ENCODE data around the gene POR.

Gene POR

DNA sequence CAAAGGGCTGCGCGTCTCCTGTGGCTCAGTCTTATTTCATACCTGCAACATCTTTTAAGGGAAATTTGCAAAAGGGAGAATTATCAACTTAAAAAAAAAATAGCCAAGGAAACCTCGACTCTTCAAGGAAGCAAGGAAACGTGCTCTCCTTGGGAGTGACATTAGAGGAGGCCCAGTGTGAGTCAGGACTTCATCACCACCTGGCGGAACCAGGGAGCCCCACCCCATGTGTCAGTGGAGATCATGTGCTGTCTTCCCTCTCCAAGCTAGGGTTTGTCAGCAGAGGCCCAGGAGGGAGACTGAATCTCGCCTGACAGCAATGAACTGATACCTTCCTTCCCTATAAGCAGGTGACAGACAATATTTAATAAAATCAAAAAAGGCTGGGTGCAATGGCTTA lies 28.9 kb downstream of the POR start:
- H3K4me2 ChIP-seq (ENCODE audit: low read depth, low read length), result no peak overlapping the region
- H3F3A ChIP-seq (ENCODE audit: insufficient read depth, low read length), result no peaks in the 10 kb centered on the region
- no peaks in the 10 kb centered on the region; the same call in 1 of the 2 replicates for H3K36me3 ChIP-seq (replicated peaks; ENCODE audit: insufficient read depth, low read length)
- H3K4me1 ChIP-seq (ENCODE audit: low read length), result no peaks in the 10 kb centered on the region
- no peak overlapping the region for H3K27ac ChIP-seq (ENCODE audit: low read length)
- H3K4me3 ChIP-seq (ENCODE audit: low read length), result no peak overlapping the region
- no peaks in the 10 kb centered on the region for H4K20me1 ChIP-seq (ENCODE audit: insufficient read depth, low read length)
- TF ChIP-seq EZH2phosphoT487 (IDR thresholded peaks at IDR 0.05; ENCODE audit: low read length) (no peak), EZH2 (optimal IDR thresholded peaks at IDR 0.05; ENCODE audit: low read depth, low read length) (no peak)
- TF ChIP-seq, protein P1, sequence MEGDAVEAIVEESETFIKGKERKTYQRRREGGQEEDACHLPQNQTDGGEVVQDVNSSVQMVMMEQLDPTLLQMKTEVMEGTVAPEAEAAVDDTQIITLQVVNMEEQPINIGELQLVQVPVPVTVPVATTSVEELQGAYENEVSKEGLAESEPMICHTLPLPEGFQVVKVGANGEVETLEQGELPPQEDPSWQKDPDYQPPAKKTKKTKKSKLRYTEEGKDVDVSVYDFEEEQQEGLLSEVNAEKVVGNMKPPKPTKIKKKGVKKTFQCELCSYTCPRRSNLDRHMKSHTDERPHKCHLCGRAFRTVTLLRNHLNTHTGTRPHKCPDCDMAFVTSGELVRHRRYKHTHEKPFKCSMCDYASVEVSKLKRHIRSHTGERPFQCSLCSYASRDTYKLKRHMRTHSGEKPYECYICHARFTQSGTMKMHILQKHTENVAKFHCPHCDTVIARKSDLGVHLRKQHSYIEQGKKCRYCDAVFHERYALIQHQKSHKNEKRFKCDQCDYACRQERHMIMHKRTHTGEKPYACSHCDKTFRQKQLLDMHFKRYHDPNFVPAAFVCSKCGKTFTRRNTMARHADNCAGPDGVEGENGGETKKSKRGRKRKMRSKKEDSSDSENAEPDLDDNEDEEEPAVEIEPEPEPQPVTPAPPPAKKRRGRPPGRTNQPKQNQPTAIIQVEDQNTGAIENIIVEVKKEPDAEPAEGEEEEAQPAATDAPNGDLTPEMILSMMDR (IDR thresholded peaks at IDR 0.05; ENCODE audit: low read length), result no peak
- H3K9ac ChIP-seq (ENCODE audit: low read length), result no peak overlapping the region
- H3K9me3 ChIP-seq (replicated peaks; ENCODE audit: insufficient read depth, low read length), result no peaks in the 10 kb centered on the region
- H3K27me3 ChIP-seq (replicated peaks; ENCODE audit: insufficient read depth, low read length), result no peaks in the 10 kb centered on the region
- no peak overlapping the region for H2AFZ ChIP-seq (ENCODE audit: low read length)
- H3K9me2 ChIP-seq (replicated peaks; ENCODE audit: insufficient read depth, low read length), result no peaks in the 10 kb centered on the region
- no peak for DNase-seq
- peaks cover 5% of the 10 kb centered on the region; the same call in 1 of the 2 replicates for H3K79me2 ChIP-seq (ENCODE audit: low read length)

DNA sequence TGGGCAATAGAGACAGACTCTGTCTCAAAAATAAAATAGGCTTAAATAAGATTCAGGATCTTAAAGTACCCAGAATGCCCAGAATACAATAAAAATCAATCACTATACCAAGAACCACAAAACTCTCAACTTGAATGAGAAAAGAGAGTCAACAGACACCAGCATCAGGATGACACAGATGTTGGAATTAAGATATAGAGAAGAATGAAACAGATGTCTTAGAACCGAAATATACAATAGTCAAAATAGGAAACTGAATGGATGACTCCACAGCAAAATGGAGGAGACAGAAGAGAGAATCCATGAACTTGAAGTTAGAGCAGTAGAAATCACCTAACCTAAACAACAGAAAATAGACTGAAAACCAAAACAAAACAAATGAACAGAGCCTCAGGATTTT lies 29.6 kb downstream of the POR start:
- no peaks in the 10 kb centered on the region for H3K9me2 ChIP-seq (replicated peaks; ENCODE audit: insufficient read depth, low read length)
- no peaks in the 10 kb centered on the region; the same call in 1 of the 2 replicates for H3K36me3 ChIP-seq (replicated peaks; ENCODE audit: insufficient read depth, low read length)
- H3K79me2 ChIP-seq (ENCODE audit: low read length), result 0 out of 2 replicates have a peak, but pooled peaks cover 4% of the 10 kb centered on the region
- no peak for DNase-seq
- no peak overlapping the region for H3K4me2 ChIP-seq (ENCODE audit: low read depth, low read length)
- no peak overlapping the region for H3K27ac ChIP-seq (ENCODE audit: low read length)
- no peak overlapping the region for H2AFZ ChIP-seq (ENCODE audit: low read length)
- no peaks in the 10 kb centered on the region for H4K20me1 ChIP-seq (ENCODE audit: insufficient read depth, low read length)
- H3K4me3 ChIP-seq (ENCODE audit: low read length), result no peak overlapping the region
- no peaks in the 10 kb centered on the region for H3K4me1 ChIP-seq (ENCODE audit: low read length)
- TF ChIP-seq EZH2phosphoT487 (IDR thresholded peaks at IDR 0.05; ENCODE audit: low read length), result no peak
- H3F3A ChIP-seq (ENCODE audit: insufficient read depth, low read length), result no peaks in the 10 kb centered on the region
- H3K27me3 ChIP-seq (replicated peaks; ENCODE audit: insufficient read depth, low read length), result no peaks in the 10 kb centered on the region
- no peak overlapping the region for H3K9ac ChIP-seq (ENCODE audit: low read length)
- no peaks in the 10 kb centered on the region for H3K9me3 ChIP-seq (replicated peaks; ENCODE audit: insufficient read depth, low read length)

DNA sequence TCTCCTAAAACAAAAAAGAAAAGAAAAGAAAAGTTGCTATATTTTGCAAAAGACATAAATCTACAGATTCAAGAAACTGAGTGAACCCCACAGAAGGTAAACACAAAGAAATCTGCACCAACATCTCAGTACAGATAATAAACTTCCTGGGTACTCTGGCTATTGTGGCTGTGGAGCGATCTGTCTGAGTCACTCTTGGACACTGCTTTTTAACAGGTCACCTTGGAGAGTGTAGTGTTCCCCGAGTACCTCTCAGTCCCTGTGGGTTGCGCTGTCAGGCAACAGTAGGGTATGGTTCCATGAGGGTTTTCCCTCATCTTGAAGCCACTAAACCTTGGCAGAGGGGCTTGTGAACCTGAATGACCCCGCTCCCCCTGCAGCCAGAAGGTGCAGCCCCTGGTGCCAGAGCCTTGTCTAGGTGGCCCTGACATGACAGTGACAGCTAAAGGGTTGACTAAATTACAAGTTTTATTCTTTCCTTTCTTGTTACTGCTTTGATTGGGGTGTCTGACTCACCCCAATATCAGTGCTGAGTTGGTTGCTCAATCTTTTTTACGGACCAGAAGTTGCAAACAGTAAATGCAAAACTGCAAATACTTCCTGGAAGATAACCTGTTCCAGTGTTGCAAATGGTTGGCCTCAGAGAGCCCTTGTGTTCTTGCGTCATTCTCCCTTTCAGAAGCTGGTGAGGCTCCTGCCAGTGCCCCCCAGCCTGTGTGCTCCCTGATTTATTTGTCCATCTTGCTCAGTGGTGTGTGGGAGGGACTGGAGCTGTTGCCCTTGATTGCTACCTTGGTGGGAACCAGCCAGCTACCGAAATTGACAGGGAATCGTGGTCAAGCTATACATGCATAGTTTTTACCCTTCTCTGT lies 30.6 kb downstream of the POR start:
- H3K36me3 ChIP-seq (replicated peaks; ENCODE audit: insufficient read depth, low read length), result no peaks in the 10 kb centered on the region; the same call in 1 of the 2 replicates
- no peak overlapping the region for H3K4me2 ChIP-seq (ENCODE audit: low read depth, low read length)
- no peaks in the 10 kb centered on the region for H3K9me3 ChIP-seq (replicated peaks; ENCODE audit: insufficient read depth, low read length)
- no peak overlapping the region for H2AFZ ChIP-seq (ENCODE audit: low read length)
- TF ChIP-seq EZH2phosphoT487 (IDR thresholded peaks at IDR 0.05; ENCODE audit: low read length), result no peak
- TF ChIP-seq EZH2 (optimal IDR thresholded peaks at IDR 0.05; ENCODE audit: low read depth, low read length), result no peak
- TF ChIP-seq, protein P1 (IDR thresholded peaks at IDR 0.05; ENCODE audit: low read length), result no peak
- H3F3A ChIP-seq (ENCODE audit: insufficient read depth, low read length), result no peaks in the 10 kb centered on the region
- no peaks in the 10 kb centered on the region for H3K9me2 ChIP-seq (replicated peaks; ENCODE audit: insufficient read depth, low read length)
- H3K4me1 ChIP-seq (ENCODE audit: low read length), result no peaks in the 10 kb centered on the region
- 0 out of 2 replicates have a peak, but pooled peaks cover 4% of the 10 kb centered on the region for H3K79me2 ChIP-seq (ENCODE audit: low read length)
- H3K4me3 ChIP-seq (ENCODE audit: low read length), result no peak overlapping the region
- H3K9ac ChIP-seq (ENCODE audit: low read length), result no peak overlapping the region
- no peak overlapping the region for H3K27ac ChIP-seq (ENCODE audit: low read length)
- no peaks in the 10 kb centered on the region for H4K20me1 ChIP-seq (ENCODE audit: insufficient read depth, low read length)
- no peak for DNase-seq
- no peaks in the 10 kb centered on the region for H3K27me3 ChIP-seq (replicated peaks; ENCODE audit: insufficient read depth, low read length)
